Neural cell (in vitro differentiated cells): ENCODE measurements around the gene ATP2C2. TPM values are rescaled to one million over a fixed set of nuclear protein-coding genes. Genes with fewer than 3 reads are reported as not detected.

ENCODE experiments used
- H2AFZ ChIP-seq: fragments of 200-600, 300-800 bp; sonication (generic), shearing (Covaris generic); 2 replicates; pipeline ENCODE4 v1.6.0; 2014; ENCODE audit warnings: low read depth, mild to moderate bottlenecking, antibody characterized with exemption, low read length, moderate library complexity
- H3F3A ChIP-seq: fragments of 200-600 bp; shearing (Covaris generic); 2 replicates; pipeline ENCODE4 v1.6.1; 2016; ENCODE audit warnings: mild to moderate bottlenecking, moderate library complexity, mixed read lengths, antibody characterized with exemption, low read length; ENCODE audit not compliant: insufficient read depth, poor library complexity, severe bottlenecking
- H3K27ac ChIP-seq: fragments of 200-600, 300-800 bp; sonication (generic), shearing (Covaris generic); 2 replicates; pipeline ENCODE4 v1.5.1; 2014; ENCODE audit warnings: mild to moderate bottlenecking, low read length, moderate library complexity
- H3K27me3 ChIP-seq: fragments of 300-800, 200-600 bp; sonication (generic), shearing (Covaris generic); 2 replicates; pipeline ENCODE4 v1.6.0; 2014; ENCODE audit warnings: mild to moderate bottlenecking, low read depth, low read length, moderate library complexity; ENCODE audit not compliant: insufficient read depth
- H3K36me3 ChIP-seq: fragments of 300-800, 200-600 bp; sonication (generic), shearing (Covaris generic); 2 replicates; pipeline ENCODE4 v1.5.1; 2014; ENCODE audit warnings: mild to moderate bottlenecking, antibody characterized with exemption, low read length, moderate library complexity; ENCODE audit not compliant: insufficient read depth
- H3K4me2 ChIP-seq: fragments of 300-800, 200-600 bp; sonication (generic), shearing (Covaris generic); 2 replicates; pipeline ENCODE4 v1.6.0; 2014; ENCODE audit warnings: mild to moderate bottlenecking, low read length
- H3K4me3 ChIP-seq: fragments of 300-800, 200-600 bp; sonication (generic), shearing (Covaris generic); 2 replicates; pipeline ENCODE4 v1.5.1; 2014; ENCODE audit warnings: mild to moderate bottlenecking, low read length, moderate library complexity
- H3K79me2 ChIP-seq: fragments of 200-600 bp; shearing (Covaris generic); replicated peaks from 2 replicates; pipeline ENCODE4 v1.6.0; 2014; ENCODE audit warnings: mild to moderate bottlenecking, low read length, moderate library complexity; ENCODE audit not compliant: insufficient read depth
- H3K9ac ChIP-seq: fragments of 300-800, 200-600 bp; sonication (generic), shearing (Covaris generic); 2 replicates; pipeline ENCODE4 v1.6.1; 2016; ENCODE audit warnings: mild to moderate bottlenecking, low read length, mixed read lengths
- H3K9me2 ChIP-seq: fragments of 200-600 bp; shearing (Covaris generic); 2 replicates; pipeline ENCODE4 v1.6.1; 2016; ENCODE audit warnings: mild to moderate bottlenecking, low read length, mixed read lengths; ENCODE audit not compliant: insufficient read depth
- H3K9me3 ChIP-seq: fragments of 200-600, 300-800 bp; sonication (generic), shearing (Covaris generic); 2 replicates; pipeline ENCODE4 v1.6.1; 2016; ENCODE audit warnings: mild to moderate bottlenecking, mixed run types, low read length, moderate library complexity, mixed read lengths
- H4K20me1 ChIP-seq: fragments of 200-600 bp; shearing (Covaris generic); 2 replicates; pipeline ENCODE4 v1.6.1; 2016; ENCODE audit warnings: mild to moderate bottlenecking, mixed run types; ENCODE audit not compliant: insufficient read depth
- EP300 ChIP-seq: fragments of 450-650 bp; conservative IDR thresholded peaks from 2 replicates; pipeline ENCODE4 v1.6.1; 2014; ENCODE audit warnings: antibody characterized with exemption, mild to moderate bottlenecking, moderate library complexity; ENCODE audit not compliant: poor library complexity, severe bottlenecking
- EZH2 ChIP-seq: fragments of 200-600, 300-800 bp; shearing (Covaris generic), sonication (generic); IDR thresholded peaks from 2 replicates; pipeline ENCODE4 v1.6.1; 2014; ENCODE audit warnings: antibody characterized with exemption, low read length, borderline replicate concordance, mild to moderate bottlenecking; ENCODE audit not compliant: insufficient read depth, poor library complexity, severe bottlenecking
- MXI1 ChIP-seq: fragments of 450-650 bp; conservative IDR thresholded peaks from 2 replicates; pipeline ENCODE4 v1.6.1; 2014; ENCODE audit warnings: antibody characterized with exemption, mild to moderate bottlenecking; ENCODE audit not compliant: poor library complexity, severe bottlenecking
- POLR2AphosphoS5 ChIP-seq: IDR thresholded peaks from 2 replicates; pipeline ENCODE4 v1.6.1; 2012
- RAD21 ChIP-seq: fragments of 450-650 bp; conservative IDR thresholded peaks from 2 replicates; pipeline ENCODE4 v1.6.1; 2014; ENCODE audit warnings: antibody characterized with exemption, mild to moderate bottlenecking, moderate library complexity
- REST ChIP-seq: IDR thresholded peaks from 2 replicates; pipeline ENCODE4 v1.6.1; 2012; ENCODE audit warnings: borderline replicate concordance
- SMC3 ChIP-seq: fragments of 450-650 bp; conservative IDR thresholded peaks from 2 replicates; pipeline ENCODE4 v1.6.1; 2014; ENCODE audit warnings: antibody characterized with exemption, mild to moderate bottlenecking, moderate library complexity; ENCODE audit not compliant: poor library complexity
- TAF1 ChIP-seq: IDR thresholded peaks from 2 replicates; pipeline ENCODE4 v1.6.1; 2012; ENCODE audit warnings: low read depth
- polyA plus RNA-seq: library from polyadenylated mRNA; depleted of rRNA; stranded (reverse); fragments of >200 nt; gene quantifications from 2 replicates; pipeline ENCODE4 v1.2.3, GENCODE V29; 2014
- TF ChIP-seq, protein P1 (sequence below): fragments of 450-650 bp; IDR thresholded peaks from 2 replicates; pipeline ENCODE4 v1.5.1; 2014; ENCODE audit warnings: antibody characterized with exemption, mild to moderate bottlenecking, moderate library complexity; ENCODE audit not compliant: poor library complexity, severe bottlenecking

ATP2C2 gene
- polyA plus RNA-seq, 1 donor from 2014 or later = not detected

- H3K4me2 ChIP-seq = no peak overlapping the region
- H2AFZ ChIP-seq = no peak overlapping the region
- no peaks in the 10 kb centered on the region for H4K20me1 ChIP-seq
- no peak overlapping the region for H3K4me3 ChIP-seq
- H3K9ac ChIP-seq = no peak overlapping the region
- no peaks in the 10 kb centered on the region for H3K36me3 ChIP-seq
- H3K27ac ChIP-seq = no peak overlapping the region
- no peaks in the 10 kb centered on the region for H3F3A ChIP-seq
- no peaks in the 10 kb centered on the region for H3K9me2 ChIP-seq
- no peaks in the 10 kb centered on the region for H3K27me3 ChIP-seq
- no peaks in the 10 kb centered on the region for H3K9me3 ChIP-seq
- TF ChIP-seq SMC3 (no peak), TAF1 (no peak), POLR2AphosphoS5 (no peak), REST (no peak), EP300 (no peak), EZH2 (no peak), RAD21 (no peak)
- TF ChIP-seq, protein P1, sequence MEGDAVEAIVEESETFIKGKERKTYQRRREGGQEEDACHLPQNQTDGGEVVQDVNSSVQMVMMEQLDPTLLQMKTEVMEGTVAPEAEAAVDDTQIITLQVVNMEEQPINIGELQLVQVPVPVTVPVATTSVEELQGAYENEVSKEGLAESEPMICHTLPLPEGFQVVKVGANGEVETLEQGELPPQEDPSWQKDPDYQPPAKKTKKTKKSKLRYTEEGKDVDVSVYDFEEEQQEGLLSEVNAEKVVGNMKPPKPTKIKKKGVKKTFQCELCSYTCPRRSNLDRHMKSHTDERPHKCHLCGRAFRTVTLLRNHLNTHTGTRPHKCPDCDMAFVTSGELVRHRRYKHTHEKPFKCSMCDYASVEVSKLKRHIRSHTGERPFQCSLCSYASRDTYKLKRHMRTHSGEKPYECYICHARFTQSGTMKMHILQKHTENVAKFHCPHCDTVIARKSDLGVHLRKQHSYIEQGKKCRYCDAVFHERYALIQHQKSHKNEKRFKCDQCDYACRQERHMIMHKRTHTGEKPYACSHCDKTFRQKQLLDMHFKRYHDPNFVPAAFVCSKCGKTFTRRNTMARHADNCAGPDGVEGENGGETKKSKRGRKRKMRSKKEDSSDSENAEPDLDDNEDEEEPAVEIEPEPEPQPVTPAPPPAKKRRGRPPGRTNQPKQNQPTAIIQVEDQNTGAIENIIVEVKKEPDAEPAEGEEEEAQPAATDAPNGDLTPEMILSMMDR = no peak
- peaks cover 13% of the 10 kb centered on the region for H3K79me2 ChIP-seq
Observed at GRCh38 chr16:84501077-84501735, 132.9 kb downstream of the ATP2C2 start.

GRCh38 chr16:84502075-84502474 lies 133.7 kb downstream of the ATP2C2 start:
- no peak overlapping the region for H3K4me2 ChIP-seq
- H4K20me1 ChIP-seq = no peaks in the 10 kb centered on the region
- H3K9me2 ChIP-seq = no peaks in the 10 kb centered on the region
- no peak overlapping the region for H2AFZ ChIP-seq
- H3K27ac ChIP-seq = no peak overlapping the region
- H3K27me3 ChIP-seq = no peaks in the 10 kb centered on the region
- no peaks in the 10 kb centered on the region for H3F3A ChIP-seq
- no peaks in the 10 kb centered on the region for H3K9me3 ChIP-seq
- H3K9ac ChIP-seq = no peak overlapping the region
- H3K36me3 ChIP-seq = no peaks in the 10 kb centered on the region
- TF ChIP-seq EZH2 (no peak), EP300 (no peak), SMC3 (no peak), MXI1 (no peak), TAF1 (no peak), REST (no peak), POLR2AphosphoS5 (no peak), RAD21 (no peak)
- TF ChIP-seq, protein P1 = no peak
- H3K79me2 ChIP-seq = peaks cover 13% of the 10 kb centered on the region
- H3K4me3 ChIP-seq = no peak overlapping the region
